AG04449 (cell line): ENCODE results near the gene NR0B1.

ENCODE experiments used
- CTCF ChIA-PET: fragments of 350-600 bp; formaldehyde crosslinking; extraction: SDS; loops from one replicate; lab custom pipeline; 2021; ENCODE audit warnings: antibody characterized with exemption; lab: Yijun Ruan, JAX
- POLR2A ChIA-PET: fragments of 400-600, 350-600 bp; formaldehyde crosslinking; extraction: SDS; loops from one replicate; lab custom pipeline; 2020; ENCODE audit warnings: antibody characterized with exemption, inconsistent platforms; lab: Yijun Ruan, JAX
- DNase-seq: peaks from one replicate; pipeline ENCODE4 v3.0.0-alpha.2; 2010; ENCODE audit warnings: low read depth, low spot score
- H3K4me3 ChIP-seq: 2 replicates; pipeline ENCODE4 v1.5.1; 2011; ENCODE audit warnings: low read depth, mild to moderate bottlenecking, control low read depth, low read length
- TF ChIP-seq, protein P1 (sequence below): IDR thresholded peaks from one replicate; pipeline ENCODE4 v1.5.1; 2011; ENCODE audit warnings: mild to moderate bottlenecking, moderate library complexity, low read length, control low read depth, inconsistent platforms; ENCODE audit not compliant: insufficient read depth; ENCODE audit errors: missing control alignments

Gene NR0B1, protein sequence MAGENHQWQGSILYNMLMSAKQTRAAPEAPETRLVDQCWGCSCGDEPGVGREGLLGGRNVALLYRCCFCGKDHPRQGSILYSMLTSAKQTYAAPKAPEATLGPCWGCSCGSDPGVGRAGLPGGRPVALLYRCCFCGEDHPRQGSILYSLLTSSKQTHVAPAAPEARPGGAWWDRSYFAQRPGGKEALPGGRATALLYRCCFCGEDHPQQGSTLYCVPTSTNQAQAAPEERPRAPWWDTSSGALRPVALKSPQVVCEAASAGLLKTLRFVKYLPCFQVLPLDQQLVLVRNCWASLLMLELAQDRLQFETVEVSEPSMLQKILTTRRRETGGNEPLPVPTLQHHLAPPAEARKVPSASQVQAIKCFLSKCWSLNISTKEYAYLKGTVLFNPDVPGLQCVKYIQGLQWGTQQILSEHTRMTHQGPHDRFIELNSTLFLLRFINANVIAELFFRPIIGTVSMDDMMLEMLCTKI

DNA sequence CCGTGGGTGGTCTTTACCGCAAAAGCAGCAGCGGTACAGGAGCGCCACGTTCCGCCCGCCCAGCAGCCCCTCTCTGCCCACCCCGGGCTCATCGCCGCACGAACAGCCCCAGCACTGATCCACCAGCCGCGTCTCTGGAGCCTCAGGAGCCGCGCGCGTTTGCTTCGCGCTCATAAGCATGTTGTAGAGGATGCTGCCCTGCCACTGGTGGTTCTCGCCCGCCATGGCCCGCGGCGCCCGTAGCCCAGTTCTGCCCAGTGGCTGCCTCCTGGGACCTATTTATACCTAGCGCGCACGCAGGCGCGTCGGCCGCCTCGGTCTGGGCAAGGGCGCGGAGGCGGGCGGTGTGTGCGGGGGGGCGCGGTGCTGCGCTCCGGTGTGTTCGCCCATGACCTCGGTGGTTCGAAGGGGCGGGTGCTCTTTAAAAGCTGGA lies at the start of gene NR0B1:
Gene NR0B1, minus strand, starts transcription at position 252 of the 433 bp plus-strand sequence. Its CDS starts 27 bp downstream, at position 225.
- no peak for DNase-seq
- TF ChIP-seq, protein P1, sequence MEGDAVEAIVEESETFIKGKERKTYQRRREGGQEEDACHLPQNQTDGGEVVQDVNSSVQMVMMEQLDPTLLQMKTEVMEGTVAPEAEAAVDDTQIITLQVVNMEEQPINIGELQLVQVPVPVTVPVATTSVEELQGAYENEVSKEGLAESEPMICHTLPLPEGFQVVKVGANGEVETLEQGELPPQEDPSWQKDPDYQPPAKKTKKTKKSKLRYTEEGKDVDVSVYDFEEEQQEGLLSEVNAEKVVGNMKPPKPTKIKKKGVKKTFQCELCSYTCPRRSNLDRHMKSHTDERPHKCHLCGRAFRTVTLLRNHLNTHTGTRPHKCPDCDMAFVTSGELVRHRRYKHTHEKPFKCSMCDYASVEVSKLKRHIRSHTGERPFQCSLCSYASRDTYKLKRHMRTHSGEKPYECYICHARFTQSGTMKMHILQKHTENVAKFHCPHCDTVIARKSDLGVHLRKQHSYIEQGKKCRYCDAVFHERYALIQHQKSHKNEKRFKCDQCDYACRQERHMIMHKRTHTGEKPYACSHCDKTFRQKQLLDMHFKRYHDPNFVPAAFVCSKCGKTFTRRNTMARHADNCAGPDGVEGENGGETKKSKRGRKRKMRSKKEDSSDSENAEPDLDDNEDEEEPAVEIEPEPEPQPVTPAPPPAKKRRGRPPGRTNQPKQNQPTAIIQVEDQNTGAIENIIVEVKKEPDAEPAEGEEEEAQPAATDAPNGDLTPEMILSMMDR = no peak
- ChIA-PET POLR2A (no interaction called here), CTCF (no interaction called here)
- peak within 1 kb of the TSS; percentile 9; the same call in 1 of the 2 replicates for H3K4me3 ChIP-seq

DNA sequence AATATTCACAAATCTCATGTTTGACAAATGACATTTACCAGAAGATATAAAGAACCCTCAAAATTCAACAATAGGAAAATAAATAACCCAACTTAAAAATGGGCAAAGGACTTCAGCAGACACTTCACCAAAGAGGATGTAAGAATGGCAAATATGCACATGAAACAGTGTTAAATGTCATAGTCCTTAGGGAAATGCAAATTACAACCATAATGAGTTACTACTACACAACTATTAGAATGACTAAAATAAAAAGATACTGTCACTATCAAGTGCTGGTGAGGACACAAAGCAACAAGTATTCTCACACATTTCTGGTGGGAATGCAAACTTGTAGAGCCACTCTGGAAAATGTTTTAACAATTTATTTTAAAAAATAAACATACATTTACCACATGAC lies 40.8 kb upstream of the NR0B1 start:
- POLR2A ChIA-PET = no interaction called here
- H3K4me3 ChIP-seq = no peak overlapping the region
- CTCF ChIA-PET = no interaction called here
- no peak for DNase-seq
- TF ChIP-seq, protein P1 = no peak

DNA sequence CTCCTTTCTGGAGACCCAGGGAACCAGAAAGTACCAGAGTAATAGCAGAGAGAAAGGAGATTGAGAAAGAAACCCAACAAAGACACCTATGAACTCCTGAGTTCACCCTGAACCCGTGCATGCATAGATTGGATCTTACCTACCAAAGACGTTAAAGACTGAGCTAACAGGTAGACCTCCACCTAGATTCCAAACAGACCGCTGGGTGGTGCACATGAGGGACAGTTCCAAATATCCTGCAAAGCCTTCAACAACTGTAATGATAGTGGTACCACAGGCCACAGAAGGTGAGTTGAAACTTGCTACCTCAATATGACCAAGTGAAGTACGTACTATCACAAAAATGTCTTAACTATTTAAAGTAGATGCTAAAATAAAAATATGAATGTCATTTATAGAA lies 34.0 kb upstream of the NR0B1 start:
- CTCF ChIA-PET = no interaction called here
- TF ChIP-seq, protein P1 = no peak
- no peak for DNase-seq
- no peak overlapping the region for H3K4me3 ChIP-seq
- POLR2A ChIA-PET = no interaction called here

DNA sequence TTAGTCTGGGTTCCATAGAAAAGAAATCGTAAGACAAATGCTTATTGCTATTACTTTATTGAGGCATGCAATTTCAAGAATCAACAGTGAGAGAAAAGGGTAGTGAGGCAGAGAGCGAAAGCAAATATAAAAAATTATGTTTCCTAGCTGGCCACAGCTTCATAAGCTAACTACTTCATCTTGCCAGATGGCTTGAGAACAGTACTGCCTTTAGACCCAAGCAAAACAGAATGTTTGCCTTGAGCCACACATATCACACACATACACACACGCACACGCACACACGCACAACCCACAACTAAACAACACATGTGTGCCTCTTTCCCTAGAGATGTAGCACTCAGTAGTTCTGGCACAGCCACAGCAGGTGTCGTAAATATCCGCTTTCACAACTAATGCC lies 31.6 kb upstream of the NR0B1 start:
- TF ChIP-seq, protein P1 = no peak
- POLR2A ChIA-PET = no interaction called here
- no peak for DNase-seq
- no peak overlapping the region for H3K4me3 ChIP-seq
- CTCF ChIA-PET = no interaction called here

DNA sequence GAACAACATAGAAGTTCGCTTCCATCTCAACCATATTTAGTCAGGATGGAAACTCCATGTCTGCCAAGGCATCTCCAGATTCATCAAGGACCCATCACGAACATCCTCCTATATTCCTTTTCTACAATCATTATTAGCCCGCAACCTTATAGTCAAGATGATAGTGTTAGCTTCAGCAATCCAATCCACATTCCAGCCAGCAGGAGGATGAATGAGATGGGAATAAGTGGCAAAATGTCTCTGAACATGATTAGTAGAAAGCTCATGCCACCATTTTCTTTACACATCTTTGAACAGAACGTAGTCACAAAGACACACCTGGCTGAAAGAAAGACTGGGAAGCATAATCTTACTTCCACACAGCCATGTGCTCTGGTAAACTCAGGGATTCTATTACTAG lies 18.6 kb upstream of the NR0B1 start:
- ChIA-PET CTCF (no interaction called here), POLR2A (no interaction called here)
- TF ChIP-seq, protein P1 = no peak
- DNase-seq = no peak
- H3K4me3 ChIP-seq = no peak overlapping the region

DNA sequence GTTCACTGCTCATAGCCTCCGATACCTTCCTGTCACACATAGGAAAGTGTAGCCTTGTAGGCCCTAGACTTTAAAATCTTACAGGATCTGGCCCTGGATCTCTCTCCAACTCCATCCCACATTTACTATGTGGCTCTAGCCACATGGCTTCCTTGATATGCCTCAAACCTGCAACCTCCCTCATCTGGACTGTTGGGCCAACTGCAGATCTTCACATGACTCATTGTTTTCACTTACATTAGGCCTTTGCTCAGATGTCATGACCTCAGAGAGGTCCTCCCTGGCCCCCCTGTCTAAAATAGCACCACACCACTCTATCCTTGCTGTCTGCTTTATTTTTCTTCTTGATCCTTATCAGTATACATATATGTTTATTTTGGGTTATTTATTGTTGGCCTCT lies 8.1 kb upstream of the NR0B1 start:
- CTCF ChIA-PET = no interaction called here
- TF ChIP-seq, protein P1 = no peak
- POLR2A ChIA-PET = no interaction called here
- no peak overlapping the region for H3K4me3 ChIP-seq
- no peak for DNase-seq
